HepG2 (cell line): ENCODE measurements around the gene SDK1. TPM values are rescaled to one million over a fixed set of nuclear protein-coding genes. Genes with fewer than 3 reads are reported as not detected.

Experiments
- ATAC-seq: fragments of 200-7000 bp; cut with Tn5 transposase; 3 replicates; pipeline ENCODE4 v1.9.1; 2020; ENCODE audit warnings: mild to moderate bottlenecking, moderate library complexity
- BruUV-seq: library from RNA; stranded (reverse); fragments of 400-500 nt; replicated peaks from 2 replicates; lab custom pipeline; 2021; lab: Mats Ljungman, UMichigan
- CTCF ChIA-PET: fragments of 300-600 bp; formaldehyde crosslinking; extraction: SDS; loops from one replicate; lab custom pipeline; 2021; ENCODE audit warnings: low total read pairs, inconsistent platforms, low intra/inter-chr PET ratio; lab: Yijun Ruan, JAX
- POLR2A ChIA-PET: fragments of 350-600 bp; sonication (Branson Sonifier 250); formaldehyde crosslinking; loops from one replicate; lab custom pipeline; 2020; ENCODE audit warnings: antibody characterized with exemption, inconsistent platforms; lab: Yijun Ruan, JAX
- DNase-seq: peaks from one replicate; pipeline ENCODE4 v3.0.0-alpha.2; 2015; ENCODE audit warnings: low spot score
- FAIRE-seq: peaks from 3 replicates; lab custom pipeline; 2011; peaks lifted over from hg19 to GRCh38; lab: Jason Lieb, UNC
- H2AFZ ChIP-seq: one replicate; pipeline ENCODE4 v1.6.1; 2011; ENCODE audit warnings: low read length, inconsistent platforms
- H3K27ac ChIP-seq: fragments of 300-600 bp; 3 replicates; pipeline ENCODE4 v1.8.0; 2011; ENCODE audit warnings: mixed run types, mild to moderate bottlenecking, mixed read lengths, low read length, inconsistent platforms; ENCODE audit not compliant: insufficient read depth; ENCODE audit errors: extremely low read length
- H3K27me3 ChIP-seq, 2 experiments: fragments of 200-600 bp in 1 of 2; 2 replicates in 1 of 2; 3 replicates in 1 of 2; pipeline versions ENCODE4 v1.6.0 to v1.8.0; 2011; ENCODE audit warnings: low read length in 2 of 2, mild to moderate bottlenecking in 2 of 2, moderate library complexity in 2 of 2, inconsistent platforms in 1 of 2; ENCODE audit not compliant: insufficient read depth in 2 of 2, control insufficient read depth in 1 of 2
- H3K36me3 ChIP-seq, 2 experiments: fragments of 200-600 bp in 1 of 2; replicated peaks in 1 of 2; 2 replicates in 1 of 2; 3 replicates in 1 of 2; pipeline versions ENCODE4 v1.5.1 to v1.8.0; 2011; ENCODE audit warnings: low read length in 2 of 2, inconsistent platforms in 1 of 2; ENCODE audit not compliant: insufficient read depth in 2 of 2, control insufficient read depth in 1 of 2
- H3K4me1 ChIP-seq: 2 replicates; pipeline ENCODE4 v1.5.1; 2012; ENCODE audit warnings: low read length, inconsistent platforms; ENCODE audit not compliant: insufficient read depth
- H3K4me2 ChIP-seq: 2 replicates; pipeline ENCODE4 v1.6.0; 2011; ENCODE audit warnings: low read depth, low read length, inconsistent platforms
- H3K4me3 ChIP-seq, 3 experiments: fragments of 200-600 bp in 1 of 3; sonication (generic), shearing (Covaris generic) in 1 of 3; replicated peaks in 1 of 3; 2 replicates each; pipeline ENCODE4 v1.5.1; 2011 to 2016; ENCODE audit warnings: low read length in 3 of 3, inconsistent platforms in 2 of 3, low read depth in 2 of 3, mild to moderate bottlenecking in 2 of 3, control low read depth in 1 of 3, mixed read lengths in 1 of 3; ENCODE audit not compliant: insufficient read depth in 1 of 3
- H3K79me2 ChIP-seq: one replicate; pipeline ENCODE4 v1.6.1; 2011; ENCODE audit warnings: low read length, inconsistent platforms; ENCODE audit not compliant: insufficient read depth
- H3K9ac ChIP-seq: 2 replicates; pipeline ENCODE4 v1.6.0; 2011; ENCODE audit warnings: mild to moderate bottlenecking, low read depth, low read length, inconsistent platforms; ENCODE audit not compliant: insufficient read depth
- H3K9me3 ChIP-seq: 2 replicates; pipeline ENCODE4 v1.5.1; 2012; ENCODE audit warnings: mild to moderate bottlenecking, low read length
- H4K20me1 ChIP-seq: 2 replicates; pipeline ENCODE4 v1.6.0; 2011; ENCODE audit warnings: inconsistent platforms, mild to moderate bottlenecking, low read length, moderate library complexity; ENCODE audit not compliant: insufficient read depth
- FOXO1 ChIP-seq: sonication (generic); formaldehyde crosslinking; IDR thresholded peaks from 2 replicates; pipeline ENCODE4 v1.4.0; 2020; ENCODE audit warnings: missing genetic modification reagents
- MNT ChIP-seq: fragments of 450-650 bp; IDR thresholded peaks from 2 replicates; pipeline ENCODE4 v1.6.1; 2016
- NFKB2 ChIP-seq: sonication (generic); formaldehyde crosslinking; IDR thresholded peaks from 2 replicates; pipeline ENCODE4 v1.4.0; 2020; ENCODE audit warnings: missing genetic modification reagents, borderline replicate concordance
- PLSCR1 ChIP-seq: sonication (generic); formaldehyde crosslinking; IDR thresholded peaks from 2 replicates; pipeline ENCODE4 v1.5.0; 2020; ENCODE audit warnings: missing genetic modification reagents, mild to moderate bottlenecking, borderline replicate concordance
- SOX6 ChIP-seq, 2 experiments: fragments of 450-650 bp in 1 of 2; sonication (generic) in 1 of 2; formaldehyde crosslinking in 1 of 2; IDR thresholded peaks; 2 replicates each; pipeline versions ENCODE4 v1.4.0 to v1.6.1; 2017 to 2020; ENCODE audit warnings: antibody characterized with exemption in 1 of 2, mild to moderate bottlenecking in 1 of 2, missing genetic modification reagents in 1 of 2
- SP2 ChIP-seq: sonication (generic); formaldehyde crosslinking; IDR thresholded peaks from 2 replicates; pipeline ENCODE4 v1.5.1; 2020; ENCODE audit warnings: mild to moderate bottlenecking, missing genetic modification reagents
- WIZ ChIP-seq: sonication (generic); formaldehyde crosslinking; IDR thresholded peaks from 2 replicates; pipeline ENCODE4 v1.5.1; 2020; ENCODE audit warnings: mild to moderate bottlenecking, missing genetic modification reagents
- ZMAT3 ChIP-seq: sonication (generic); formaldehyde crosslinking; conservative IDR thresholded peaks from 2 replicates; pipeline ENCODE4 v1.7.0; 2021; ENCODE audit warnings: missing genetic modification reagents
- WGBS: methylation state at CpG from one replicate; pipeline ENCODE4 v1.1.6; 2017; ENCODE audit warnings: low lambda C conversion rate; 5-methylcytosine and 5-hydroxymethylcytosine counted together
- in situ Hi-C: cut with HindIII; loops from 2 replicates; pipeline ENCODE4 v1.10.0; 2017; ENCODE audit warnings: low pct_unique_long_range_greater_than_20kb; ENCODE audit not compliant: extremely low pct_ligation_motif_present
- intact Hi-C: fragments of 100-400 bp; cut with micrococcal nuclease; formaldehyde crosslinking; loops from one replicate; pipeline ENCODE4 v1.10.0; 2022; ENCODE audit not compliant: unreplicated experiment
- polyA plus RNA-seq, 8 experiments: library from polyadenylated mRNA; depleted of rRNA in 3 of 8; stranded (reverse) in 7 of 8; unstranded in 1 of 8; fragments of >200 nt; fragmentation: Illumina TruSeq in 4 of 8; extraction: Trizol in 4 of 8; gene quantifications; 2 replicates each; pipeline versions ENCODE4 v1.2.1 to v1.2.3, GENCODE V29; 2011 to 2016; ENCODE audit warnings: low read depth in 4 of 8, missing spikeins in 1 of 8, mixed read lengths in 1 of 8; ENCODE audit not compliant: insufficient read depth in 1 of 8
- total RNA-seq, 5 experiments: library from RNA; depleted of rRNA; stranded (reverse); fragments of >200 nt; fragmentation: Illumina TruSeq; extraction: Trizol; gene quantifications; 2 replicates each; pipeline ENCODE4 v1.2.3, GENCODE V29; 2016; ENCODE audit warnings: low read depth in 1 of 5
- TF ChIP-seq, protein P1 (sequence below): sonication (generic); formaldehyde crosslinking; conservative IDR thresholded peaks from 2 replicates; pipeline ENCODE4 v1.4.0; 2020; ENCODE audit warnings: mild to moderate bottlenecking, missing genetic modification reagents, moderate library complexity

Gene SDK1
- total and polyA plus RNA-seq, 2 of the 13 experiments (the other 11 are each of a cell fraction or from before 2014, with no cell fraction given): 0.35 to 2.4 TPM

DNA sequence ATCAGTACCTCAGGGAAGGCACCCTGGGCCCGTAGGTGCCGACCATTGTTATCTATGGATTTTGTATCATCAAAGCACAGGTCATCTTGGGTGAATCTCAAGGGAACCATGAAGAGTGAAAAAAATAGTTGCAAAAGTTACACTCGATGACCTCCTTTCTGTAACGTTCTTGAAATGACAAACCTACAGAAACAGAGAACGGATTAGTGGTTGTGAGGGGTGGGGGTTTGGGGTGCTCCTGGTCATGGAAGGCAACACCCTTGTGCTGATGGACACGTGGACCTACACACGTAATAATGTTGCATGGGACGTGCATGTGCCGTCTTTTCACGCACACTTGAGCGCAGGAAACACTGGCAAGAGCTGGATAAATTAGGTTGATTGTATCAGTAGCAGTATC, 655.9 kb downstream of the SDK1 start:
- H3K9ac ChIP-seq: no peak overlapping the region
- no peak overlapping the region for H2AFZ ChIP-seq
- BruUV-seq: no TSS peak
- H3K9me3 ChIP-seq: no peaks in the 10 kb centered on the region
- H3K27me3 ChIP-seq: no peaks in the 10 kb centered on the region
- FAIRE-seq: no peak
- ChIA-PET POLR2A (no interaction called here), CTCF (no interaction called here)
- DNase-seq: no peak
- no peaks in the 10 kb centered on the region for H4K20me1 ChIP-seq
- H3K27ac ChIP-seq: no peak overlapping the region
- 89% methylated on average over 11 of the region's 11 CpGs for WGBS
- no peak overlapping the region for H3K4me2 ChIP-seq
- no peak for ATAC-seq
- TF ChIP-seq ZMAT3 (CRISPR knock-in tag) (no peak), FOXO1 (CRISPR knock-in tag) (no peak)
- TF ChIP-seq, protein P1, sequence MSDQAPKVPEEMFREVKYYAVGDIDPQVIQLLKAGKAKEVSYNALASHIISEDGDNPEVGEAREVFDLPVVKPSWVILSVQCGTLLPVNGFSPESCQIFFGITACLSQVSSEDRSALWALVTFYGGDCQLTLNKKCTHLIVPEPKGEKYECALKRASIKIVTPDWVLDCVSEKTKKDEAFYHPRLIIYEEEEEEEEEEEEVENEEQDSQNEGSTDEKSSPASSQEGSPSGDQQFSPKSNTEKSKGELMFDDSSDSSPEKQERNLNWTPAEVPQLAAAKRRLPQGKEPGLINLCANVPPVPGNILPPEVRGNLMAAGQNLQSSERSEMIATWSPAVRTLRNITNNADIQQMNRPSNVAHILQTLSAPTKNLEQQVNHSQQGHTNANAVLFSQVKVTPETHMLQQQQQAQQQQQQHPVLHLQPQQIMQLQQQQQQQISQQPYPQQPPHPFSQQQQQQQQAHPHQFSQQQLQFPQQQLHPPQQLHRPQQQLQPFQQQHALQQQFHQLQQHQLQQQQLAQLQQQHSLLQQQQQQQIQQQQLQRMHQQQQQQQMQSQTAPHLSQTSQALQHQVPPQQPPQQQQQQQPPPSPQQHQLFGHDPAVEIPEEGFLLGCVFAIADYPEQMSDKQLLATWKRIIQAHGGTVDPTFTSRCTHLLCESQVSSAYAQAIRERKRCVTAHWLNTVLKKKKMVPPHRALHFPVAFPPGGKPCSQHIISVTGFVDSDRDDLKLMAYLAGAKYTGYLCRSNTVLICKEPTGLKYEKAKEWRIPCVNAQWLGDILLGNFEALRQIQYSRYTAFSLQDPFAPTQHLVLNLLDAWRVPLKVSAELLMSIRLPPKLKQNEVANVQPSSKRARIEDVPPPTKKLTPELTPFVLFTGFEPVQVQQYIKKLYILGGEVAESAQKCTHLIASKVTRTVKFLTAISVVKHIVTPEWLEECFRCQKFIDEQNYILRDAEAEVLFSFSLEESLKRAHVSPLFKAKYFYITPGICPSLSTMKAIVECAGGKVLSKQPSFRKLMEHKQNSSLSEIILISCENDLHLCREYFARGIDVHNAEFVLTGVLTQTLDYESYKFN (CRISPR knock-in tag): no peak
- H3K4me1 ChIP-seq: peaks cover 40% of the 10 kb centered on the region
- intact Hi-C loops (no loop called here), in situ Hi-C loops (no loop called here)
- H3K79me2 ChIP-seq: no peaks in the 10 kb centered on the region
- H3K4me3 ChIP-seq: no peak overlapping the region
- no peaks in the 10 kb centered on the region for H3K36me3 ChIP-seq

- POLR2A ChIA-PET: no interaction called here
- Histone ChIP-seq H3K4me1 (peaks cover 37% of the 10 kb centered on the region), H3K36me3 (no peaks in the 10 kb centered on the region), H3K79me2 (no peaks in the 10 kb centered on the region), H3K4me3 (no peak overlapping the region), H3K27ac (no peak overlapping the region), H3K9ac (no peak overlapping the region), H3K4me2 (no peak overlapping the region), H3K9me3 (no peaks in the 10 kb centered on the region), H2AFZ (no peak overlapping the region), H3K27me3 (no peaks in the 10 kb centered on the region), H4K20me1 (no peaks in the 10 kb centered on the region)
- no TSS peak for BruUV-seq
- DNase-seq (no peak), FAIRE-seq (no peak), ATAC-seq (no peak)
- CTCF ChIA-PET: no interaction called here
- 93% methylated on average over 8 of the region's 8 CpGs for WGBS
- in situ Hi-C loops: no loop called here
- intact Hi-C loops: no loop called here
- no peak for TF ChIP-seq WIZ (CRISPR knock-in tag)
- no peak for TF ChIP-seq SOX6 (IDR thresholded peaks at IDR 0.05)
- no peak for TF ChIP-seq SOX6 (CRISPR knock-in tag; IDR thresholded peaks at IDR 0.05)
- TF ChIP-seq NFKB2 (CRISPR knock-in tag): no peak
- no peak for TF ChIP-seq MNT
- TF ChIP-seq PLSCR1 (CRISPR knock-in tag): no peak
- TF ChIP-seq SP2 (CRISPR knock-in tag): no peak
Measured at GRCh38 chr7:3957472-3958108, 656.5 kb downstream of the SDK1 start.
